ENCODE measurements around the gene NBEAL1. TPM values are rescaled to one million over a fixed set of nuclear protein-coding genes. Genes with fewer than 3 reads are reported as not detected.
"Not testable (repeated sequence)": the region's sequence is repeated elsewhere in the genome, so short reads cannot be mapped to it uniquely, and the experiment has no call there.

Gene NBEAL1
- total and polyA plus RNA-seq, 2 experiments from 2014 or later, result 13.3 to 21.8 TPM

DNA sequence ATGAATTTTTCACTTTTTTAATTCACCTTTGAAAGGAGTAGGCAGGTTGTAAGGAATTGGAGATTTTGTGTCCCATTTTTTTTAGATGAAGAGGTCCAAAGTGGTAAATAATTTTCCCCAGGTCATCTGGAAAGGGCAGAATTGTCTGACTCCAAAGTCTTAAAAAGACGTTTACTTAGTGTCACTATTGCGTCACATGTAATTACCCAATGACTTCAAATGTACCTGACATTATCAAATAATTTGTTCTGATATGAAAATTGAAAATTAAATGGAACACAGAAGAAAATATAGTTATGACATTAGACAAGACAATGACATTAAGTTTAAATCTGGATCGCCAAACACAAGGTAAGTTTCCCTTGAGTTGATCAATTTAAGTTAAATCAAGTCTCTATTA is 24.2 kb upstream of the NBEAL1 start (continued):
- TF ChIP-seq CTCF (conservative IDR thresholded peaks at IDR 0.05; ENCODE audit: low read depth in 2 of 2), result no peak
- TF ChIP-seq CREB1 (CRISPR knock-in tag; IDR thresholded peaks at IDR 0.05; ENCODE audit: low read depth), result no peak
- TF ChIP-seq ZNF331 (CRISPR knock-in tag; IDR thresholded peaks at IDR 0.05; ENCODE audit: low read depth), result no peak
- TF ChIP-seq NANOG (IDR thresholded peaks at IDR 0.05; ENCODE audit: borderline replicate concordance), result no peak
- TF ChIP-seq REST (IDR thresholded peaks at IDR 0.05; ENCODE audit: unreplicated experiment), result no peak

GRCh38 chr2:202997113-202997512 is 17.6 kb upstream of the NBEAL1 start:
- not testable (repeated sequence) for H3K9me2 ChIP-seq (ENCODE audit: insufficient read depth); H3K4me2 ChIP-seq; H3K9me3 Mint-ChIP-seq; H3K27me3 Mint-ChIP-seq (ENCODE audit: insufficient read depth, low read depth, poor library complexity); H3K79me2 ChIP-seq (replicated peaks; ENCODE audit: insufficient read depth); ATAC-seq; H3K36me3 ChIP-seq (ENCODE audit: insufficient read depth); H3K4me1 Mint-ChIP-seq; H3K4me3 ChIP-seq; H4K20me1 ChIP-seq (replicated peaks; ENCODE audit: insufficient read depth); DNase-seq (ENCODE audit: low spot score); H3K4me1 ChIP-seq (ENCODE audit: insufficient read depth); H3K27ac Mint-ChIP-seq; H3K4me3 Mint-ChIP-seq; H3K36me3 Mint-ChIP-seq (ENCODE audit: low read depth); H3K27me3 ChIP-seq (ENCODE audit: insufficient read depth); H3F3A ChIP-seq (replicated peaks; ENCODE audit: low read depth); H3K27ac ChIP-seq (ENCODE audit: low read depth); H2AFZ ChIP-seq

- H2AFZ ChIP-seq, result no peak overlapping the region
- H3K79me2 ChIP-seq (replicated peaks; ENCODE audit: insufficient read depth), result no peaks in the 10 kb centered on the region
- H3K36me3 Mint-ChIP-seq (ENCODE audit: low read depth), result no peaks in the 10 kb centered on the region
- no peaks in the 10 kb centered on the region for H3K27me3 ChIP-seq (ENCODE audit: insufficient read depth)
- H3K4me3 ChIP-seq, result no peak overlapping the region
- no peak overlapping the region for H3K27ac ChIP-seq (ENCODE audit: low read depth)
- ATAC-seq (no peak), DNase-seq (ENCODE audit: low spot score) (no peak)
- H3K36me3 ChIP-seq (ENCODE audit: insufficient read depth), result no peaks in the 10 kb centered on the region
- H3K4me2 ChIP-seq, result no peak overlapping the region
- H3K27me3 Mint-ChIP-seq (ENCODE audit: insufficient read depth, low read depth, poor library complexity), result peaks cover 4% of the 10 kb centered on the region
- no peaks in the 10 kb centered on the region for H3K4me1 ChIP-seq (ENCODE audit: insufficient read depth)
- no peak overlapping the region for H3K27ac Mint-ChIP-seq
- no peaks in the 10 kb centered on the region for H4K20me1 ChIP-seq (replicated peaks; ENCODE audit: insufficient read depth)
- H3K4me1 Mint-ChIP-seq, result peaks cover 7% of the 10 kb centered on the region; the same call in 2 of the 3 replicates
- H3K9me2 ChIP-seq (ENCODE audit: insufficient read depth), result no peaks in the 10 kb centered on the region
- no peaks in the 10 kb centered on the region for H3K9me3 Mint-ChIP-seq
- no peaks in the 10 kb centered on the region for H3F3A ChIP-seq (replicated peaks; ENCODE audit: low read depth)
- H3K4me3 Mint-ChIP-seq, result no peak overlapping the region
- no peak for TF ChIP-seq POLR2AphosphoS5 (IDR thresholded peaks at IDR 0.05; ENCODE audit: low read depth)
- no peak for TF ChIP-seq ZNF331 (CRISPR knock-in tag; IDR thresholded peaks at IDR 0.05; ENCODE audit: low read depth)
- TF ChIP-seq CREB1 (CRISPR knock-in tag; IDR thresholded peaks at IDR 0.05; ENCODE audit: low read depth), result no peak
- no peak for TF ChIP-seq ZNF114 (CRISPR knock-in tag; IDR thresholded peaks at IDR 0.05)
- no peak for TF ChIP-seq REST (IDR thresholded peaks at IDR 0.05; ENCODE audit: unreplicated experiment)
- TF ChIP-seq EZH2 (IDR thresholded peaks at IDR 0.05; ENCODE audit: low read depth, unreplicated experiment), result no peak
- TF ChIP-seq JUNB (IDR thresholded peaks at IDR 0.05; ENCODE audit: unreplicated experiment), result no peak
- no peak for TF ChIP-seq CTCF (conservative IDR thresholded peaks at IDR 0.05; ENCODE audit: low read depth in 2 of 2)
- TF ChIP-seq EZH2phosphoT487 (IDR thresholded peaks at IDR 0.05; ENCODE audit: unreplicated experiment), result no peak
Observed at GRCh38 chr2:203002054-203002821, 12.4 kb upstream of the NBEAL1 start.

All from GM23338 (cell line).